Dermis blood vessel endothelial cell (primary cell): ENCODE results near the gene REEP6. TPM values are rescaled to one million over a fixed set of nuclear protein-coding genes. Genes with fewer than 3 reads are reported as not detected.
A peak's percentile ranks its signal among the peaks of the same experiment; 100 is the strongest.
"Not testable (repeated sequence)": the region's sequence is repeated elsewhere in the genome, so short reads cannot be mapped to it uniquely, and the experiment has no call there.

Experiments used
- DNase-seq: peaks from one replicate; pipeline ENCODE4 v3.0.0; 2010
- total RNA-seq: library from RNA; depleted of rRNA; stranded (reverse); fragments of >200 nt; gene quantifications from 2 replicates; pipeline ENCODE4 v1.2.3, GENCODE V29; 2014

Gene REEP6
- total RNA-seq, 1 donor from 2014 or later, result 0.34 TPM

DNA sequence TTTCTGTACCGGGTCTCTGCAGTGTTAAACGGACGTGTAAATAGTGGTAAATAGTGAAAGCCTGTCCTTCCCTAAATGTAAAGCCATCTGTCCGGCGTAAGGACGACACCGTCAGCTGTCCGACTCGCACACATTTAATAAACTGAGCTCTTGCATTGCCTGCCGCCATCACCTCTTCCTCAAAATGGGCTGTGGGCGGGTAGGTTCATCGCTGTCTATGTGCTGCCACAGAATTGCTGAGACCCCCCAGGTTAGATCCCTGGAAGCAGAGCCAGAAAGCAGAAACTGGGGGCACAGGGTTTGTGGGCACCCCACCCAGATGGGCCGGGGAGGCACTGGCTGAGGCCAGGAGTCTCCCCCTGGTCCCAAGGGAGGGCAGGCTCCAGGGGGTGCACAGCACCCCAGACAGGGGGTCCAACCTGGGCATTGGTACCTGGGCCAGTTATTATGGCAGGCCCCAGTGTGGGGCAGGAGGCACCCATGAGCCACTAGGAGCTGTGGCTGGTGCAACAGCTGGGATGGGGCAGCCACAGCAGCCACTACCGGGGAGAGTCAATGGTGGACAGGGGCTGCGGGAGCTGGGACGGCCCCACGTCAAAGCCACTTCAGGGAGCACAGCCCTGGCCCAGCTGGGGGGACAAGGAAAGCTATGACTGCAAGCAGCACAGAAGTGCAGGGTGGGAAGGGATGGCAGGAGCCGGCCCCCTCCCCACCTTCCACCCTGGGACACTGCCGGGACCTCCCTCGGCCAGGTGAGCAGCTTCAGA is 17.7 kb upstream of the REEP6 start:
- no peak for DNase-seq

- no peak for DNase-seq
Measured at GRCh38 chr19:1474011-1474764, 16.8 kb upstream of the REEP6 start.

DNA sequence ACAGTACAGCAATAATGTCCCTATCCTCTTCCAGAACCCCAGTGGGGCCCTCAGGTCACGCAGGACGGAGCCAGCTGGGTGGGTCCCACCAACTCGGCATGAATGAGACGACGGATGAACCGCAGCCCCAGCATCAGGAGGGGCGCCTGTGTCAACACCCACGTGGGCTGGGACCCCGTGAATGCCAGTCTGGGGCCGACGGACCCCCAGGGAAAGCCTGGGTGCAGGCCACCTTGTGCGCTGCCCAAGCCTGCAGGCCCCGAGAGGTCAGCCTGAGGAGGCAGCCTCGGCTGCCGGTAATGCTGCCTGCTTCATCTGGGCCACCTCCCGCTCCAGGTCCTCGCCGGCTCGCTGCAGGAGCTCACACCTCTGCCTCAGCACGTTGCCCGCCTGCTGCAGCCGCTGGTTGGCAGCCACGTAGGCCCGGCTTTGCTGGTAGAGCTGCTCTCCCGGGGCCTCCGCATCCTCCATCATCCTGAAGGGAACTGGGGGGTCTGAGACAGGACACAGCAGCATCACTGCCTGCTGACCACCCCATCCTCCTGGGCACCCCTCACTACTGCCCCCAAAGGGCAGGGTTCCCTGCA is 16.1 kb upstream of the REEP6 start:
- no peak for DNase-seq

DNA sequence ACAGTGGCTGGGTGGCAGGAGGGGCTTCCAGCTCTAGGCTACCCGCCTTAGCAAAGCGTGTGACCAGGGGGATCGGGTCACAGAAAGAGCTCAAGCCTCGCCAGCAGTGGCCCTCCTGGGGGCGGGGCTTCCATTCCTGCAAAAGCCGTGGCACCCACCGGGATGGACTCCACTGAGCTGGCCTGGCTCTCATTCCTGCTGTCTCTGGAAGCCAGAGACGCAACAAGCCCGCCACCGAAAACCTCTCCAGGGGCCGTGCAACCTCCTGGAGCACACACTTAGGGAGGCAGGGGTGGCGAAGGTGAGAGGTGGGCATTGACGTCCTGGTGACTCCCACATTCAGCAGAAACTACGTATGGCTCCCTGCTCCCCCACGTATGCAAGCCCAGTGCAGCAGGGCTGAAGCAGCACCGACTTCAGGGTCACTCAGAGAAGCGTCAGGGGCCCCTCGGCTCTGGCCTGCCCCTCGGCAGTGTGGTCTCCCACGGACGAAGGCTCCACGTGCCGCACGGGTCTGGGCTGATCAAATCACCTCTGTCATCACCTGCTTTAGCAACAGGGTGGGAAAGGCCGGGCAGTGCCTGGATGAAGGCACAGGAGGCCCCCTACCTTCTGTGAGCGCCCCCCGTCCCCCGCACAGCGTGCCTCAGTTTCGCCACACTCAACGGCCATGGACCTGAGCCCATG is 15.1 kb upstream of the REEP6 start:
- DNase-seq, result no peak

DNA sequence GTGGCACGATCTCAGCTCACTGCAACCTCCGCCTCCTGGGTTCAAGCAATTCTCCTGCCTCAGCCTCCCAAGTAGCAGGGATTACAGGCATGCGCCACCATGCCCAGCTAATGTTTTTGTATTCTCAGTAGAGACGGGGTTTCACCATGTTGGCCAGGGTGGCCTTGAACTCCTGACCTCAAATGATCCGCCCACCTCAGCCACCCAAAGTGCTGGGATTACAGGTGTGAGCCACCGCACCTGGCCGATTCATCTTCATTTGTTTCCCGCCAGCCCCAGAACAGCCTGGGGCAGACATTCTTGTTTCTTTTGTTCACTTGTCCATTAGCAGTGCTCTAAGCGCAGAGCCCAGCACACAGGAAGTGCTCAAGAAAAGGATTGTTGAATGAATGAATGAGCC is 13.9 kb upstream of the REEP6 start:
- DNase-seq, result not testable (repeated sequence)

DNA sequence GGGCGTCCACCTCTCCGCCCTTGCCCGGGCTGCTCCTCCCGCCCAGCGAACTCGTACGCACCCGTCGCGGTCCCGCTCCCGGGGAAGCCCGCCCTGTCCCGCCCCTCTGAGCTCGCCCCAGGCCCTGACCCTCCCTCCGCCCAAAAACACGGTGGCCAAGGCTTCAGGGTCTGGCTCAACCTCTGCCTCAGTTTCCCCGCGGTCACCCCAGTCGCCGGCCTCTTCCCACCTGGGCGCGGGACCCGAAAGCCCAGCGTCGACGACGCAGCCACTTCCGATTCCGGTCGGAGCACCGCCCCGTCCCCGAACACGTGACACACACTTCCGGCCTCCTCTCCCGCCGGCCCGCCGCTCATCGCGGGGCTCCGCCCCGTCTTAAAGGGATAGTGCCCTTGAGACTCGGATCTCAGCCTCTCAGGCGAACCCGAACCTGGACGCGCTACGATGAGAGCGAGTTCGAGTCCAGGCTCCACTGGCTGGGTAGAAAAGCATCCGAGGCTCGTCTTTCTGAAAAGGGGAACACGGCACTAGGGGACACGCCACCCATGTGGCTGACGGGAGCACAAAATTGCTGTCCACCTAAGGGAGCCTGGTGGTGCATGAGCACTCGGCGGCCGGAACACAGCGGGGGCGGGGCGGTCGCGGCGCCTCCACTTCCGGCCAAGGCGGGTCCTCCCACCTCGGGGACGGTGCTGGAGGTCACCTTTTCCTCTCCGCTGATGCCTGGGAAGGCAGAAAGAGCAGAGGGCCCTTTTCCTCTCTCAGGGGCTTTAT is 11.9 kb upstream of the REEP6 start, which contains the start of gene C19orf25:
Gene C19orf25, minus strand, starts transcription at position 282 of the 774 bp plus-strand sequence. CDS start 312 bp downstream, outside the sequence.
- DNase-seq, result peak; percentile 95

GRCh38 chr19:1481224-1481892 is 9.6 kb upstream of the REEP6 start:
- DNase-seq, result no peak

DNA sequence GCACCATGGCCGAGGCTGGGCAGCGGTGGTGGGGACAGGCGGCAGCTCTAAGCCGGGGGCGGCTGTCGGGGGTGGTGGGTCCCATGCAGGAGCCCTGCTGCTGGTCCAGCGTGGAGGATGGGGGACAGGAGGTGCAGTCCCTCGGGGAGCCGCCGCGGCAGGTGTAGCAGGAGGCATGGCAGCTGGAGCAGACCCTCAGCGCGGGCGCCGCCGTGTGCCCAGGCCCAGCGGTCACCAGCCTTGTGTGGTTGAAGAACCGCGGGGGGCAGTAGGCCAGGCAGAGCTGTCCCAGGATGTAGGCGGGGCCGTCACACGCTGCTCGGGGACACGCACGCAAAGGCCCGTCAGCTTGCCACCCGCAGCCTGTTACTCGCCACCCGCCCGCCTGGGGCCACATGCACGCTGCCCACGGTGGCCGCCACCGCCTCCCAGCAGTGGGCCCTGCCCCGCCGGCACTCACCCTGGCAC is 9.1 kb upstream of the REEP6 start:
- DNase-seq, result no peak

- DNase-seq, result no peak
Measured at GRCh38 chr19:1482361-1483130, 8.4 kb upstream of the REEP6 start.

DNA sequence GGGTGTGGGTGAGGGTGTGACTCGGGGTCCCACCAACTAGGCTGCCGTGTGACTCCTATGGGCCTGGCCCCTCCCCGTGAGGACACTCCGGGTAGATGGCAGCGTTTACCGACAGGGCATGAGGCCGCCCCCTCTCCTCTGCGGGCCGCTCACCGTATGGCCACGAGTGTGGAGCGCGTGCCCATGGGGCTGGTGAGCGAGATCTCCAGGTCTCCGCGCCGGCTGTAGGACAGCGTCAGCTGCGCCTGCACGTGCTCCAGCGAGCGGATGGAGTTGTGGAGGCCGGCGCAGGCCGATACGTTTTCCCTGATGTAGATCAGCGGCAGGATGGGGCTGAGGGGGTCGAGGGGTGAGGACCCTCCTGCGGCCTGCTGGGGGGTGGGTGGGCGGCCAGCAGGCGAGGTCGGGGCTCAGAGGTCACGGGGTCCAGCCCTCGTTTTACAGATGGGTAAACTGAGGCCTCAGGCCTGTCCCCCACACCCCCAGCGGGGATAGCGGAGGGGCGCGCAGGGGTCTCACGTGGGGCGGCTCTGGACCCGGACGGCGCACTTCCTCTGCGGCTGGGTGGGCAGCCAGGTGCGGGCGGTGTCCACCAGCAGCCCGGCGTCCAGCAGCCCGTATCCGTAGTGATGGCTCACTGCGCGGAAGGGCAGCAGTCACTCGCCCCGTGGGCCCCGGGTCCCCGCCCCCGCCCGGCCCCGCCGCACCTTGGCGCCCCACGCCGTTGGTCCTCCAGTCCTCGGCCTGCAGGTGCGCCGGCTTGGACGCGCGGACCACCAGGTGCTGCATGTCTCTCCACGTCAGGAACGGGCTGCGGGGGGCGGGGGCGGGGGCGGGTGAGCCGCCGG is 7.6 kb upstream of the REEP6 start:
- DNase-seq, result no peak

DNA sequence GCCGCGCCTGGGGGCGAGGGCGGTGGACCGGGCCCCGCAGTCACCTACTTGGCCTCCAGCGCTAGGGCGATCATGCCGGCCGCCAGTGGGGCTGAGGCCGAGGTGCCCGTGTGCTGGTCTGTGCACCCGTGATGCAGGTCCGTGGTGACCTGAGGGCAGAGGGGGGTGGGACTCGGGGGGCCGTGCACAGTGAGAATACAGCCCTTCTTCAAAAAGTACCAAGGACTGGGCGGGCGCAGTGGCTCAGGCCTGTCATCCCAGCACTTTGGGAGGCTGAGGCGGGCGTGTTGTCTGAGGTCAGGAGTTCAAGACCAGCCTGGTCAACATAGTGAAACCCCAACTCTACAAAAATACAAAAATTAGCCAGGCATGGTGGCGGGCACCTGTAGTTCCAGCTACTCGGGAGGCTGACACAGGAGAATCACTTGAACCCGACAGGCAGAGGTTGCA is 7.0 kb upstream of the REEP6 start:
- no peak for DNase-seq

DNA sequence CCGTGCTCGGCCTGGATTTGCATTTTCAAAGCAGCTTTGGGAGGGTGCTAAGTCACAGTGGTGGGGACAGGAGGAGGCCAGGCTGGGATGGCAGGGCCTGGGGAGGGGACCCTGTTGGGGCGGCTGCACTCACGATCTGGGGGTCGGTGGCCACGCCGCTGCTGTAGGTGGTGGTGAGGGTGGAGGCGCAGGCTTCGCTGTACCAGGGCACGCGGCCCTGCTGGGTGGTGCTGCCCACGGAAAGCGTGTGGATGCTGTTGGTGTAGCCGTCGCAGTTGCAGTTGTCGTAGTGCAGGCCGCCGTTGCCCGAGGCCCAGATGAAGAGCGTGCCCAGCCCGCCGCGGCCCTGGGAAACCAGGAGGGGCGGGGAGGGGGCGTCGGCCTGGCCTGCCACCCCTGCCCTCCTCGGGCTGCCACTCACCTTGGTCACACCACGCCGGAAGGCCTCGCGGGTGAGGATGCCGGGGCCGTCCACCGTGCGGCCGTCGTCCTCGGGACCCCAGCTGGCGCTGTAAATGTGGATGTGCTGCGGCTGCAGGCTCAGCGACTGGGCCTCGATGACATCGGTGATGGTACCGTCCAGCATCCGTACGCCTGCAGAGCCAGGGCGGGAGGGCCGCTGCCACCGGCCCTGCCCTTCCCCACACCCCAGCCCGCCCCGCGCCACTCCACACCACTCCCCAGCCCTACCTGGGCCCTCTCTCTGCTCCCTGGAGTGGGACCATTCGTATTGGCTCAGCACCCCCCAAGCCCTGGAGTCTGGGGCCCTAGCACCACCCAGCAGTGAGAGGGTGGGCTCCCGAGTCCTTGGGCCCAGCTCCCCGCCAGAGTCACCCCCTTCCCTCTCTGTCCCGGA is 4.0 kb upstream of the REEP6 start:
- DNase-seq, result no peak

DNA sequence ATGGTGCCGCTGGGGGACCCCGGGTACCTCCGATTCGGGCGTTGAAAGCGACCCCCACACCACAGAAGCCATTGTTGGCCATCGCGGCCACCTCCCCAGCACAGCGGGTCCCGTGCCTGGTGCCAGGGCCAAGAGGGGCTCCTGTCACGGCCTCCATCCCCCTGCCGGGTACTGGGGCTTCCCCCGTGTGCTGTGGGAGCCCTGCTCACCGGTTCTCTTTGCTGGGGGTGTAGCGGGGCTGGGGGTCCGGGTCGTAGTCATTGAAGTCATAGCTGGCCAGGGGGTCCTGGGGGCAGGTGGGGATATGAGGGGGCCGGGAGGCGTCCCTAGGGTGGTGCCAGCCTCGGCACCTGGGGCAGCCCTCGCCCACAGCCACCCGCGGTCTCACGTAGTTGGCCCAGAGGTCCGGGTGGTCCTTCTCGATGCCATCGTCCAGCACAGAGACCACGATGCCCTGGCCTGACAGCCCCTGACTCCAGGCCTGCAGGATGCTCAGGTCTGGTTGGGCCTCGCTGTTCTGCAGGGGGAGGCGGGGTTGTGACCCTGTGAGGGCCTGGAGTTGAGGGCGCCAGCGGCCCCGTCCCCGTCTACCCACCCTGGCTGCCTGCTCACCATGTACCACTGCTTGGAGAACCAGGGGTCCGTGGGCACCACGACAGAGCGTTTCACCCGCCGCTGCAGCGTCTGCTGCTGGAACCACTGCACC is 3.3 kb upstream of the REEP6 start:
- DNase-seq, result no peak

- DNase-seq, result no peak
Measured at GRCh38 chr19:1488282-1488601, 2.7 kb upstream of the REEP6 start.

DNA sequence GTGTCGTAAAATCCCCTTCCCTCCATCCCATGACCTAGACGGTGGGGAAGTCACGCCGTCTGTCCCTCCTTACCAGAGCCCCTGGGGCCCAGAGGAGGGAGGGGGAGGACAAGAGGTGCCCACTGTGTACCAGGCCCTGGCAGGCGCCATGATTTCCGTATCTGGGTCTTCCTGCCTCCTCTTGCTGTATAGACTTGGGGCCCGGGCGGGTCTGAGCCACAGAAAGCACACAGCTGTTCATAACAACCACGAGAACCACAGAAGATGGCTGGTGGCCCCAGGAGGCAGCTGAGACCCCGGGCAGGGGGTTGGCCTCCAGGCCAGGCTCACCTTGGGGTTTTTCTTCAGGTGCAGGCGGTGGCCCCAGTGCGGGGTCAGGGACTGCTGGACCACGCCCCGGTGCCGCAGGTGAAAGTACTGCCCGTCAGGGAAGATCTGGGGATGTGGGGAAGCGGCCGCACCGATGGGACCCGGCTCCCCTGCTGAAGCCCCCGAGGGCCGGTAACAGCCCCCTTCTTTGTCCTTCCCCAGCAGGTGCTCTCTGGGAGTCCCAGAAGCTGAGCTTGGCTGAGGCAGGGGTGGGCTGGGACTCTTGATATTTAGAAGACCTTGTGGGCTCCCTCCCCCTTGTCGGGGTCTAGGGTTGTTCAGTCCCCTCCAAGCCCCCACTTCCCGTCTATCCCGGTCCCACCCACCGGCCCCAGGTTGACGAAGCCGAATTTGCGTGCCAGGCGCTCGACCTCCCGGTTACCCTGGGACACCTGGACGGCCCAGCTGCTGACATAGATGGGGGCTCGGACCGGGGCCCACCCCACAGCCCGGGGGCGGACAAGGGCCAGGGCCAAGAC is 1.3 kb upstream of the REEP6 start:
- DNase-seq, result no peak

GRCh38 chr19:1490311-1491113 is 469 bp upstream of the REEP6 start, which contains the start of gene PCSK4:
Gene PCSK4, minus strand, starts transcription at chr19:1490350. Its CDS starts 4 bp downstream, at chr19:1490346.
- DNase-seq, result peak; percentile 99
